ENCODE results near the gene RAMP2.
"Not testable (repeated sequence)": the region's sequence is repeated elsewhere in the genome, so short reads cannot be mapped to it uniquely, and the experiment has no call there.

Gene RAMP2, protein sequence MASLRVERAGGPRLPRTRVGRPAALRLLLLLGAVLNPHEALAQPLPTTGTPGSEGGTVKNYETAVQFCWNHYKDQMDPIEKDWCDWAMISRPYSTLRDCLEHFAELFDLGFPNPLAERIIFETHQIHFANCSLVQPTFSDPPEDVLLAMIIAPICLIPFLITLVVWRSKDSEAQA

DNA sequence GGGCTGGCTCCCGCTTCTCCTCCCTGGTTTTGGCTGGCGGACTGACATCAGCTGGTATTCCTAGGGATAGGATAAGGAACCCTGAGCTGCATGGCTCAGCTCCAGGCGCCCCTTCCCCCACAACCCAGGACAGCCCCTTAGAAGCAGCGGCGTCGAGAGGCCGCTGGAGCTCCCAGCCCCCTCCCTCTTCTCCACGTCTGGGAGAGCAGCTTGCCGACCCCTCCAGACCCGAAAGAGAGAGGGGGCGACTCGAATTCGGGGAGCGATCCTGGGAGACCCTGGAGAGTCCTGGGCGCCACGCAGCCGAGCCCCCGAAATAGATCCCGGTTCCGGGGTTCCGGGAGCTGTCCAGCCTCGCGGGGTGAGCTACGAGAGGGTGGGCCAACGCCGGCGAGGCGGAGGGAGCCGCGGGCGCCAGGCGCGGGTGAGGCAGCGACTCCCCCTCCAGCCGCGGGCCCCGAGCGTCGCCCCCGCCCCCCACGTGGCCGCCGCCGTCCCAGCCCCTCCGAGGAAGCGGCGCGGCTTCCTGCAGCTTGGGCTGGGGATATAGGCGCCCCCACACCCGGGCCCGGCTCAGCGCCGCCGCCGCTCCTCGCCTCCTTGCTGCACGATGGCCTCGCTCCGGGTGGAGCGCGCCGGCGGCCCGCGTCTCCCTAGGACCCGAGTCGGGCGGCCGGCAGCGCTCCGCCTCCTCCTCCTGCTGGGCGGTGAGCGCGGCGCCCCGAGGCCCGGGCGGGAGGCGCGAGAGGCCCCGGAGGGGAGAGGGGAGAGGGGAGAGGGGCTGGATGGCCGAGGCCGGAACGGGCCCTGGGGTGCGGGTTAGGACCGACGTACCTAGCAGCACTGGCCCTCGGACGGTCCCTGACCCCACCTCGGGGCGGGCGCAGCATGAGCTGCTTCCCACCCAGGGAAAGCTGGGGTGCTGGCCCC, at the start of gene RAMP2:
RAMP2 (plus strand) TSS at position 576 of the 930 bp plus-strand sequence; CDS start at position 611, 35 bp downstream.
- DNase-seq = no peak

DNA sequence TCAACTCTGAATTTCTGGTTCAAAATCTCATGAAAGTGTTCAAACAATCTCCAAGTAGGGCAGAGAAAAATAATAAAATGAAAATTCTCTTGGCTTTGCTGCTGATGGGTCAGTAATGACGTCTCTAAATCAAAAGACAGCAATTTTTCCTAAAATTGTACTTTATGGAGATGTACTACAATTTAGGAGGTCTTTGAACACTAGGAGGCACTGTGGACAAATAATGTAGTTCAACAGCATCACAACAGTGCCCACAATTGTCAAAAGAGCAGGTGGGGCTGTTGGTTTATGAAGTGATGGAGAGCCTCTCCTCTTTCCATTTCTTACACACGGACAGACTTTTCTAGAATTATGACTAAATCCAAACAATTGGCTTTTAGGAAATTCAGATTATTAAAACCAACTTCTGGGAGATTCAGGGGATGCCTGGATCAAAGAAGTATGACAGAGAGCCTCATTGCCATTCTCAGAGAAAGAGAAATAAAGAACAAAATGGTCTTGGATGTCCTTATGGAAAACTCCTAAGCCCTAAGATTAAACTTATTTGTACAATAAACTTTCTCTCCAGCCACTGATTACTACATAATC, 39.9 kb upstream of the RAMP2 start:
- DNase-seq = peak; percentile 64

DNA sequence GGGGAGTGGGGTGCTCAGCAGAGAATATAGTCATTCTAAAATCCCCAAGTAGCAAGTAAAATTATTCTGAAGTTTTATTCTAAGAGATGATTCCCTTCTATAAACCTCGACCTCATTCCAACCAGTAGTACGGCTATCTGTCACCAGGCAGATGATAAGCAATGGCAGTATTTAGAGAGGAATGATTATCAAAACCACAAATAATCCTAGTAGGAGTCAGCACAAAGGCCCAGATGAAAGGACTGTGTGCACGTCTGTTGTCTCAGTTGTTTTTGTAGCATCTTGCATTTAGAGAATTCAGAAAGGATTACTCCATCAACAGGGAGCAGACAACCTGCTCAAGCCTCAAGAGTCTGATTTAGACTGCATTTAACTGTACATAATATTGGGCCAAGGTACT, 37.4 kb upstream of the RAMP2 start:
- no peak for DNase-seq

DNA sequence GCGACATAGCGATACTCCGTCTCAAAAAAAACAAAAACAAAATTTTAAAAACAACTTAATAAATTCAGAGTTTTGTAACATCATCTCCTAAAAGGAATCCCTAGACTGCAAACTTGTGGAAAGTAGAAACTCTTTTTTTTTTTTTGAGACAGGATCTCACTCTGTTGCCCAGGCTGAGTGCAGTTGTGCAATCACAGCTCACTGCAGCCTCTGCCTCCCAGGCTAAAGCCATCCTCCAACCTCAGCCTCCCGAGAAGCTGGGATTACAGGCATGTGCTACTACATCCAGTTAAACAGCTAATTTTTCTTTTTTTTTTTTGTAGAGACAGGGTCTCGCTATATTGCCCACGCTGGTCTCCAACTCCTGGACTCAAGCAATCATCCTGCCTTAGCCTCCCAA, 35.9 kb upstream of the RAMP2 start:
- DNase-seq = no peak

DNA sequence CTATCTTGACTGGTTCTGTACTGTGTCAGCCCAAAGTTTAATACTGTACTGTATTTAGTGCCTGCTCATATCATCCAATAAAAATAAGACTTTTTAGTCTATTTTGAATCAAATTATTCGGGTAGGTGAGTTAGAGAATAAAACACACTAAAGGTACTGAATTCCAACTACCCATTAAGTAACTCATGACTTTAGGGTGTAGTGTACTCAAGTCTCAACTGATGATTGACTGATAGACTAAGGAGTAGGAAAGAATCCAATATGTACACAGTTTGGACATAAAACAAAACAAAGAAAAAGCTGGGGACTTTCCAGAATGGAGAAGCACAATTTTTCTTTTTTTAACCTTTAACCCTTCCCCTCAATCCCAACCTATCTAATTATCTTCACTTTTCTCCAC, 20.3 kb upstream of the RAMP2 start:
- no peak for DNase-seq

DNA sequence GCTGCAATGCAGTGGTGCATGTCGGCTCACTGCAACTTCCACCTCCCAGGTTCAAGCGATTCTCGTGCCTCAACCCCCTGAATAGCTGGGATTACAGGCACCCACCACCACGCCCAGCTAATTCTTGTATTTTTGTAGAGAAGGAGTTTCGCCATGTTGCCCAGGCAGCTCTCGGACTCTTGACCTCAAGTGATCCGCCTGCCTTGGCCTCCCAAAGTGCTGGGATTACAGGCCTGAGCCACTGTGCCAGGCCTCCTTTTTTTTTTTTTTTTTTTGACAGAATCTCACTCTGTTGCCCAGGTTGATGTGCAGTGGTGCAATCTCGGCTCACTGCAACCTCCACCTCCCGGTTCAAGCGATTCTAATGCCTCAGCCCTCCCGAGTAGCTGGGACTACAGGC, 18.1 kb upstream of the RAMP2 start:
- DNase-seq = not testable (repeated sequence)

DNA sequence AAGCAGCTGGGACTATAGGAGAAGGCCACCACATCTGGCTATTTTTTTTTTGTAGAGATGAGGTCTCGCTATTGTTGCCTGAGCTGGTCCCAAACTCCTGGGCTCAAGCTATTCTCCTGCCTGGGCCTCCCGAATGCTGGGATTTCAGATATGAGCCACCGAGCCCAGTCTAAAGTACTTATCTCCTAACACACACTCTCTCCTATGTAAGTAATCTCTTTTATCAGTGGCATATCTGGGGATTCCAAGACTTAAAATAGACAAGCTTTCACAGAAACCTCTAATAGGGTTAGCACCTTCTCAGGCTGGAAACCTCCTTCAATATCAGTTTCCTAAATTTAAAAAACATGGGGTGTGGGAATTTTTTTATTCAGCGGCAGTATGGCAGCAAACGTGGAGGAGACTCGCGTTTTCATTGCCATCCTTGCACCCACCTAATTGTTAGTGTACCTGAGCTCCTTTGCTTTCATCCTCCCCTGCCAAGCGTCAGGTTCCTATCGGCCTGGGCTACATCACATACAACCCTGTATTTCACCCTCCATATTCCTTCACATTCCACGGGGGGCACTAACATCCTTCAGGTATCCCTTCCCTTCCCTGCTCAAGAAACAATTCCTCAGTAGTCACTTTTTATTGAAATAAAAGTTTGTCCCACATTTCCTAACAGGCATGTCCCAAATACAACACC, 17.3 kb upstream of the RAMP2 start:
- DNase-seq = no peak

DNA sequence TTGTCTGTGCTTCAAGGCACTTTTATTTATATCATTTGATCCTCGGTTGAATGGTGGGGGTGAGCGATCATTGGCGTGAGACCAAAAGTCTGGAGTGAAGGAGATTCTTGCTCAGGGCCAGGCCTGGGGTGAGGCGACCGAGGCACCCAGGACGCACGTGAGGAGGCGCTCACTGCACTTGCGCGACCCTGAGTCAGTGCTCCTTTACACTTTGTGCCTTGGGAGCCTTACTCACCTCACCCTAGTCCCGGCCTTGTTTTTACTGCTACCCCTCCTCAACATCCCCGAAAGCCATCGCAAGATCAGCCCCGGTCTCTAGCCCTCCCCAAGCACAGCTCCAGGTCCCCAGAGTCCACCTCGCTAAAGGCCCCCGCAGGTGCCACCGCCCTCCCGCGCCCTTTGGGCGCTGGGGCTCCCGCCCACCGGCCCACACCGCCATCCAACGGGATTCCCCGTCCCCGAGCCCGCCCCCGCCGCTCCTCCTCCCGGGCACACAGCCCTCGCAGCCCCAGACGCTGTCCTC, 16.7 kb upstream of the RAMP2 start:
- peak; percentile 43 for DNase-seq

DNA sequence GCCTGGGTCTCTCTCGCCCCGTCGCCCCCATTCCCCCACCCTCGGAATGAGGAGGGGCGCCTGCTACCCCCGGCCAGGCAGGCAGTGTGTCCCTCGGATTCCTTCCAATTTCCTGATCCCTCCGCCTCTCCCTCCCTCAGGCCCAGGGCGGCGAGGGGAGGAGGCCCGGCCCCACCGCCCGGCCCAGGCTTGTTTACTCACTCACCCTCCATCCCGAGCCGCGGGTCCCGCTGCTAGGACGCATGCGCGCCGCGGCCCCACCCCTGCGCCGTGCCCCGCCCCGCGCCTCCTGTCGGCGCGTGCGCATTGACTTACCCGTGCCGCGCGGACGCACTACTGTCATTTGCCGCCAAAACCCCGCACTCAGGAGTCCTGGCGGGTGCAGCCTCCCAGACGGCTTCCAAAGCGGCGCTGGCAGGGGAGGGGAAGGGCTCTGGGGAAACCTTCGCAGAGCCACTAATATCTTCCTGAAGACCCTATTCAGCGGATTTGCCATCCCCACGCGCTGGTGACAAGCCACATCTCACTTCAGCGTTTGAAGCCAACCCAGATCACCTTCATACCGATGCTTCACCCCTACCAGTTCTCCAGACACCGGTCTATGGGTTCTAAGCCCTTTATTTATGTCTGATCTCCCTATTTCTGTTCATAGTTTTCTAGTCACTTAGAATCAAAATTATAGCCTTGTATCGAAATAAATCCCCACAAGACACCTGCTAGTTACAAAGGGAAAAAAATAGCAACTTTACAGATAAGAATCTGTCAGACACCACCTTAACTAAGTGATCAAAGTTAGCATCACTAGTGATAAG, 16.0 kb upstream of the RAMP2 start, which contains the start of gene EZH1:
EZH1 (minus strand) TSS at position 235 of the 812 bp plus-strand sequence. CDS start 16,099 bp downstream, outside the sequence.
- peak; percentile 85 for DNase-seq

DNA sequence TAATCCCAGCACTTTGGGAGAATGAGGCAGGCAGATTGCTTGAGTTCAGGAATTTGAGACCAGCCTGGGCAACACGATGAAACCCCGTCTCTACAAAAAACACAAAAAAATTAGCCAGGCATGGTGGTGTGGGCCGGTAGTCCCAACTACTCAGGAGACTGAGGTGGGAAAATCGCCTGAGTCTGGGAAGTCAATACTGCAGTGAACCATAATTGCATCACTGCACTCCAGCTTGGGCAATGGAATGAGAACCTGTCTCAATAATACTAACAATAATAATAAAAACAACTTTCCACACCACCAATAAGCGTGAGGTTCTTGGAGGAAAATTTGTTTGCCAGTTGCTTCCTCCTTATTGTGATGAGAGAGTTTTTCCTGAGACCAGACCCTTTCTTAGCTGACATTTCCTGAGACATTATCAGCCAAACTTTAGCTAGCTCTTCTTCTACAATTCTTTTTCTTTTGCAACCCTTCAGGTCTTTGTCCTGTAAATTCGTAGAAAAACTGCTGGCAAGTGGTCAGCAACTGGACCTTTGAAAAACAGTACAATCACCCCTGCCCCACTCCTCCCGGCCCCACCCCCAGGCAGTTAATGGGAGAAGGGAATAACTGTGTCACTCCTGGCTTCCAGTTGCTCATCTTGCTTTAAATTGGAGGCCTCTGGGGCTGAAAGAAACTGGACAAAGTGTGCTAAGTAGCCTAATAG, 12.7 kb upstream of the RAMP2 start:
- no peak for DNase-seq

DNA sequence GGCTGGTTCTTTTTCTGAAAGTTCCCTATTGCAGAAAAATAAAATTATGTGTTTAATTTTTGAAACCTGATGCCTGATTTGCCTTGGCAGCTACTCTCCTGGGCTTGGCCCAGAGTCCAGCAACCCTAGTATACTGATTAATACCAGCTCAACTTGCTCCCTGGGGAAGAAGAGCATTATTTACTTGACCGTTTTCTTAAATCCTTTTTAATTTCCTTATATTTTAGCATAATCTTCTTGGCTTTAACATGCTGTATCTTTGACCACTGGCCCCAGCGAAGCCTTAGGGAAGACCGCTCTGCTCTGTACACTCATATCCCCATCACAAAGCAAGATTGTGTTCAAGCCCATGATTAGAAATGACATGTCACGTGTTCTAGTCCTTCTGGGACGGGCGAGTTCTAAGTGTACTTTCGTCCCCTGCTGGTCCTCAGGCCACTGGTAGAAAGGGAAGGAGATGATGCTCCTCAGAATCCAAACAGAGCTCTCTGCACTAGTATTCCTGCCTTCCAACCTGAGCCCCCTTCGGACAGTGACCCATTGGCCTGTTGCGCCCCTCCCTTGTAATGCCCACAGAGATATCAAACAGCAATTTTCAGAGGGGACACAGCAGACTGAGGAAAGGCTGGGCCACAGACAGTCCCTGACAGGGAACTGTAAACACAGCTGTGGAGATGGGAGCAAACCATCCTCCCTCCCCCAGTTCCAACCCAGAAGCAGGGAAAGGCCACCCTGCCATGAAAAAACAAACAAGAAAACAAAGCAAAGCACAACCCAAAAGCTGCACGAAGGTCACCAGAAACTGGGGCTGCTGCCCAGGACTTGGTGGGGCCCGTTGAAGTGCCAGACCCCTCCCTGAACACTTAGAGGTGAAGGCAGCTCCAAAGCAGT, 11.9 kb upstream of the RAMP2 start:
- DNase-seq = no peak

DNA sequence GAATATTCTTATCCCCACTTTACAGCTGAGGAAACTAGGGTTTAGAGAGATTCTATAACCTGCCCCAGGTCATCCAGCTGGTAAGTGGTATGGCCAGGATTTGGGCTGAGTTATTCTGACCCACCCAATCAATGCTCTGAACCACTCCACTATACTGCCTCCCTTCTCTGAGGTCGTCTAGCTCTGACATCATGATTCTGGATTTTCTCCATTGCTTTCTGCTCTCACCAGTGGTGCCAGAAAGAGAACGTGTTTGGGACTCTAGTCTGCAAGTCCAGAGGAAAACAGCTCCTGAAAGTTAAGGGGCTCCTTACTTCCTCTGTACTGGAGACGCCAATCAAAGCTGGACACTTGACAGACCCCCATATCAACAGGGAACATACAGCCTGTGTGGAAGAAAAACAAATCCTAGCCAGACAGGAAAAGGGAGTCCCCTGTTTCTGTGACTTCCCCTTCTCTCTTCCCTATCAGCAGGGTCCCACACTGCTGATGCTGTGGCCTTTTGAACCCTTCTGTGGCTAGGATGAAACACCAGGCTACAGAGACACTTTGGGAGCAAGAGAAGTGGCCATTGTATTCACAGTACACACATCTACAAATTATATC, 10.2 kb upstream of the RAMP2 start:
- no peak for DNase-seq

DNA sequence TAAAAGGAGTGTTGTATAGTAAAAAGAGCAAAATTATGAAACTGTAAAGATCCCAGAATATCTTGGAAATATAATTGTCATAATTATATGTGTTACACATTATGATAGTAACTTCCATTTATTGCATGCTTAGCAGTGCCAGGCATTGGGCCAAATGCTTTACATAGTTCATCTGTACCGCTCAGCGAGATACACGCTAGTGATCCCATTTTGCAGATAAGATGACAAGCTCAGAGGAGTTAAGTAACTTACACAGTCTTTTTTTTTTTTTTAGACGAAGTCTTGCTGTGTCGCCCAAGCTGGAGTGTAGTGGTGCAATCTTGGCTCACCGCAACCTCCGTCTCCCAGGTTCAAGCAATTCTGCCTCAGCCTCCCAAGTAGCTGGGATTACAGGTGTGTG, 9.4 kb upstream of the RAMP2 start:
- no peak for DNase-seq

DNA sequence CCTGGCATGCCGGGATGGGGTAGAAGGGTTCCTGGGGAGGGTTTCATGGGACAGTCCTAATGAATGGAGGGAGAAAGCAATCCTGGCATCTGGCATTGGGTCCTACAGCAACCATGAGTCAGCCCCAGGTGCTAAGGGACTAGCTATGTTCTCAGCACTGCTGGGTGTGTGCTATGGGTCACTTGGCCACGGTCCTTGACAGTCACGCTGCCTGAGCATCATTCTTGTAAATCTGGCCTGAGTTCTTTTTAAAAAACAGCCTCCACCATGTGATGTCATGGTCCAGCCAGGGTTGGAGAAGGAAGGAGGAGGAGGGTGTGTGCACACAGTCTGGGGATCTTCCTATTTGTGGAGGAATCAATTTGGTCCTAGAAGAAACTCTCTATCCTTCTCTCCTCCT, 6.2 kb upstream of the RAMP2 start:
- no peak for DNase-seq

DNA sequence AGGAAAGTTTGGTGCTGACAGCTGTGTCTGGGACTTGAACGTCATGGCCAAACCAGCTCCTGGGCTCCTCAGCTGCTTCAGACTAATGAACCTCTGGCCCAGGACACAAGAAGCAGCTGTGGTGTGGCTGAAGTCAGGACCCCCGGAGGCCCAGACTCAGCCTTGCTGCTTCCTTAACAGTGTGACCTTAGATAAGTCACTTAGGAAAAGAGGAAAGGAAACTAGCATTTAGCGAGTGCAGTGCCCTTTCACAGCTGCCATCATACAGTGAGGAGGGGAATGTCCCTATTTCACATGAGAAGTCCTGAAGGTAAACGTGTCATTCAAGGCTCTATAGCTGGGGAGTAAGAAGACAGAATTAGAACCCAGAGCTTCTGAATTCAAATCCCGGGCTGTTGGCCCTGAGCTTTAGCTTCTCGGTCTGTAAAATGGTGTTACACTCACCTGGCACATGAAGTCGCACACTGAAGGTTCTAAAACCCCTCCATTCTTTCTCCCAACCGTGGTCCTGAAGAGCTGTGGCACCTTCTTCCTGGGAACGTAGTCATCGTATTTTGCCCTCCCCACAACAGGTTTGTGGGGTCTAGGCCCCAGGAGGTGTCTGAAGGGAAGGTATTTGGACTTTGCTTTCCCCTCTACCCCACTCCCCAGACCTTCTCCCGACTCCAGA, 910 bp upstream of the RAMP2 start:
- no peak for DNase-seq

DNA sequence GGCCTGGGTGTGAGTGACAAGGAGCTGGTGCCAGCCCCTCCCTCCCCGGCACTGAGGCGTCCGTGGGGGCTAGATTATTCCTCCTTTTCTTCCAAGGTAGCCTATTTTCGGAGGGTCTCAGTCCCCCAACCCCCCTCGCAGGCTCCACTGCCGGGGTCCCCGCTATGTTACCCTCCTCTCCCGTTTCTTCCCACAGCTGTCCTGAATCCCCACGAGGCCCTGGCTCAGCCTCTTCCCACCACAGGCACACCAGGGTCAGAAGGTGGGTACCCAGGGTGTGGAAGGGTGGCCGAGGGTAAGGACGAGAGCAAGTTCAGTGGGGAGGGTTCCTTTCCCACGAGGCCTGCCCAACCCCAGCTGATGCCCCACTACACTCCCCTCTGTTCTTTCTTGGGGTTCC, 611 bp downstream of the RAMP2 start:
- no peak for DNase-seq

DNA sequence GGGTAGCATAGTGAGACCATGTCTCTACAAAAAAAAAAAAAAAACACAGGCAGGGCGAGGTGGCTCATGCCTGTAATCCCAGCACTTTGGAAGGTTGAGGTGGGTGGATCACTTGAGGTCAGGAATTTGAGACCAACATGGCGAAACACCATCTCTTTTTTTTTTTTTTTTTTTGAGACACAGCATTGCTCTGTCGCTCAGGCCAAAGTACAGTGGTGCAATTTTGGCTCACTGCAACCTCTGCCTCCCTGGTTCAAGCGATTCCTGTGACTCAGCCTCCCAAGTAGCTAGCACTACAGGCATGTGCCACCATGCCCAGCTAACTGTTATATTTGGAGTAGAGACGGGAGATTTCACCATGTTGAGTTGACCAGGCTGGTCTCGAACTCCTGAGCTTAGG, 5.1 kb downstream of the RAMP2 start:
- no peak for DNase-seq

DNA sequence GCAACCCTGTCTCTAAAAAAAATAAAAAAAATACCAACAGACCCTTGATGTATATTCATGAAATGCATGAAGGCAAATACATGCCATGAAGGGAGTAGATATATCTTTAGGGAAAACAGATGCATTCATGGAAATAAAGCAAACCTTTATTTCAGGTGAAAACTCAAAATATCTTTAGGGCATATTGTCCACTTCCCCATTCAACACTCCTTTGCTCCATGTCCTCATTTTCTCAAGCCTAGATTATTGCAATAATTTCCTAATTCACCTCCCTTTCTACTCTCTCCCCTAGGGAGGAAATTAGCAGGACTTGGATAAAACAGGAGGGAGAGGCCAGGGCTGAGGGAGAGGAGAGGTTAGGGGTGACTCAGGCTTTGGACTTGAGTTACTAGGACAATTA, 6.5 kb downstream of the RAMP2 start:
- DNase-seq = no peak

DNA sequence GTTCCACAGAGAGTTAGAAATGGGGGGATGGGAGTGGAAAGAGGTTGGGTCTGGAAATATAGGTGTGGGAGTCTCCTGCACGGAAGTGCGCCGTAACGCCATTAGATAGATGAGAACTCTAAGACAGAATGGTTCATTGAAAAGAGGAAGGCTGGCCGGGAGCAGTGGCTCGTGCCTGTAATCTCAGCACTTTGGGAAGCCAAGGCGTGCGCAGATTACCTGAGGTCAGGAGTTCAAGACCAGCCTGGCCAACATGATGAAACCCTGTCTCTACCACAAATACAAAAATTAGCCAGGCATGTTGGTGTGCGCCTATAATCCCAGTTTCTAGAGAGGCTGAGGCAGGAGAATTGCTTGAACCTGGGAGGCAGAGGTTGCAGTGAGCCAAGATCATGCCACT, 7.0 kb downstream of the RAMP2 start:
- not testable (repeated sequence) for DNase-seq

Measured in HCEC 1CT (cell line).